Breast epithelium (tissue), 3 donors: ENCODE measurements around the gene FHL1.

Experiments used
- CTCF ChIP-seq, 3 donors: fragments of 450-650 bp; IDR thresholded peaks; one replicate each; pipeline ENCODE4 v1.5.1; 2016 to 2017; ENCODE audit warnings: antibody characterized with exemption in 3 of 3, mild to moderate bottlenecking in 3 of 3, moderate library complexity in 3 of 3
- POLR2A ChIP-seq: fragments of 450-650 bp; IDR thresholded peaks from one replicate; pipeline ENCODE4 v1.6.1; 2016; ENCODE audit warnings: antibody characterized with exemption, mild to moderate bottlenecking, moderate library complexity

DNA sequence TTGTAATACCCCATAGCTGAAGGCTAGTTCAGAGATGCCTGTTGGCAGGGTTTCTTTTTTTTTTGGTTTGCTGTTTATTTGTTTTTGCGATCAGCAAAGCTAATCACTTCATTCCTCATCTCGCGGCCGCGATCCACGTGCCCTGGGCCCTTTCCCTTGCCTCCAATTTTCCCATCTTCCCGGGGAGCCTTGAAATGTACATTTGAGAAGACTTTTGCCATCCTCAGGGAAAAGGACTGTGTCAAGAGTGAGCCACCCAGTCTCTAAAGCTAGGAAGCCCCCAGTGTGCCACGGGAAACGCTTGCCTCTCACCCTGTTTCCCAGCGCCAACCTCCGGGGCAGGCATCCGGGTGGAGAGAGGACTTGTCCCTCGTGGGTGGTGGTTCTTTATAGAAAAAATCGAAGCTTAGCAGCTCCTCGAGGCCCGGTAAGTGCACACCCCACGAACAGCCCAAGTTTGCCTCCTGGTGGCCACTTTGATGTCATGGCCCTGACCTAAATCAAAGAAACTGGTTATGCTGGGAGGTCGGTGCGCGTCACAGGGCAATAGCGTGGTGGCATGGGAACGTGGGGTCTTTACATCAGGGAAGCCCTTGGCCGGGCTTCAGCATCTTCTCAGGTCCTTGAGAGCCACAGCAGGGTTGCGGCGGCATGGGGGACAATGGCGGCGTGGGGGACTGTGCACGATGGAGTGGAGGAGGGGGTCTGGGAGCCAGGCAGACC, 61.8 kb downstream of the FHL1 start:
- TF ChIP-seq CTCF (IDR thresholded peaks at IDR 0.05), result peak in 2 of 3 donors; percentile 35 to 41
- no peak for TF ChIP-seq POLR2A
